ENCODE measurements around the gene ZNF385A.

Gene ZNF385A

DNA sequence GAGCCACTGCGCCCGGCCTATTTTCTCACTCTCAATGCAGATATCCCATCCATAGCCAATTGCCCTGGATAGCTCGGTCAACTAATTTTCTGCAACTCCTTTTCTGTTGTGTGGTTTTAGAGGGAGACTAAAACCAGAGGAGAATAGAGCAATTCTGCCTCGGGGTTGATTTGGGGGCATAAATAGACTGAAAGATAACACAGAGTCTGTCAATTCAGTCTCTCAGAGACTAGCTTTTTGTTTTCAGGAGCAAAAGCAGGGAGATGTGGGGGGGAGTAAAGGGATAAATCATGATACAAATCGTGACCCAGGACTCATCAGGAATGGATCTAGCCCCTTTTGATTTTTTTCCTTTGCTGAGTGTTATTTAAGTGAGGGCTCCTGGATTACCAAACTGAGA is 53.1 kb downstream of the ZNF385A start:
- no peak for ATAC-seq
- TF ChIP-seq TCF4 (CRISPR knock-in tag; IDR thresholded peaks at IDR 0.05; ENCODE audit: borderline replicate concordance), result no peak
- TF ChIP-seq, protein P1, sequence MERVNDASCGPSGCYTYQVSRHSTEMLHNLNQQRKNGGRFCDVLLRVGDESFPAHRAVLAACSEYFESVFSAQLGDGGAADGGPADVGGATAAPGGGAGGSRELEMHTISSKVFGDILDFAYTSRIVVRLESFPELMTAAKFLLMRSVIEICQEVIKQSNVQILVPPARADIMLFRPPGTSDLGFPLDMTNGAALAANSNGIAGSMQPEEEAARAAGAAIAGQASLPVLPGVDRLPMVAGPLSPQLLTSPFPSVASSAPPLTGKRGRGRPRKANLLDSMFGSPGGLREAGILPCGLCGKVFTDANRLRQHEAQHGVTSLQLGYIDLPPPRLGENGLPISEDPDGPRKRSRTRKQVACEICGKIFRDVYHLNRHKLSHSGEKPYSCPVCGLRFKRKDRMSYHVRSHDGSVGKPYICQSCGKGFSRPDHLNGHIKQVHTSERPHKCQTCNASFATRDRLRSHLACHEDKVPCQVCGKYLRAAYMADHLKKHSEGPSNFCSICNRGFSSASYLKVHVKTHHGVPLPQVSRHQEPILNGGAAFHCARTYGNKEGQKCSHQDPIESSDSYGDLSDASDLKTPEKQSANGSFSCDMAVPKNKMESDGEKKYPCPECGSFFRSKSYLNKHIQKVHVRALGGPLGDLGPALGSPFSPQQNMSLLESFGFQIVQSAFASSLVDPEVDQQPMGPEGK (CRISPR knock-in tag; IDR thresholded peaks at IDR 0.05; ENCODE audit: borderline replicate concordance), result no peak
- TF ChIP-seq ESRRG (CRISPR knock-in tag; IDR thresholded peaks at IDR 0.05), result no peak
- no peak for TF ChIP-seq CSDC2 (CRISPR knock-in tag; IDR thresholded peaks at IDR 0.05)
- TF ChIP-seq PPARA (CRISPR knock-in tag; IDR thresholded peaks at IDR 0.05; ENCODE audit: borderline replicate concordance), result no peak
- no peak for TF ChIP-seq RARB (CRISPR knock-in tag; IDR thresholded peaks at IDR 0.05)

DNA sequence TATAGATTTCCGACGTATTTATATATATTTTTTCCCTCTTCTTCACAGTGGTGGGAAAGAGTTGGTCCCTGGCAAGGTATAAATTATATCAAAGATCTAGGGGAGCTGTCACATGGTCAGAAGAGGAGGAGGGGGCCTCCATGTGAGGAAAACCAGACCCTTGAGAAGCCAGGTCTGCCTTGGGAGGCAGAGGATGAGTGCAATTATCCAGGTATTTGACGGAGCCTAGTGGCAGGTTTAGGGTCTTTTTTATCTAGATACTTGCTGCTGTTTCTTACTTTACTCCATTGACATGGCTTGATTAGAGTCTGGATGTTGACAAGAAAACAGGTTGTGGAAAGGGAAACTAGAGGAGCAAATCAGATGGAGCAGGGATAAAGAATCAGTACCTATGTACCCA is 54.1 kb downstream of the ZNF385A start:
- no peak for ATAC-seq
- TF ChIP-seq ZNF565 (CRISPR knock-in tag; conservative IDR thresholded peaks at IDR 0.05; ENCODE audit: low read depth) (no peak), ISL1 (CRISPR knock-in tag; IDR thresholded peaks at IDR 0.05) (no peak)
- TF ChIP-seq, protein P1 (CRISPR knock-in tag; IDR thresholded peaks at IDR 0.05; ENCODE audit: borderline replicate concordance), result no peak
- TF ChIP-seq, protein P2, sequence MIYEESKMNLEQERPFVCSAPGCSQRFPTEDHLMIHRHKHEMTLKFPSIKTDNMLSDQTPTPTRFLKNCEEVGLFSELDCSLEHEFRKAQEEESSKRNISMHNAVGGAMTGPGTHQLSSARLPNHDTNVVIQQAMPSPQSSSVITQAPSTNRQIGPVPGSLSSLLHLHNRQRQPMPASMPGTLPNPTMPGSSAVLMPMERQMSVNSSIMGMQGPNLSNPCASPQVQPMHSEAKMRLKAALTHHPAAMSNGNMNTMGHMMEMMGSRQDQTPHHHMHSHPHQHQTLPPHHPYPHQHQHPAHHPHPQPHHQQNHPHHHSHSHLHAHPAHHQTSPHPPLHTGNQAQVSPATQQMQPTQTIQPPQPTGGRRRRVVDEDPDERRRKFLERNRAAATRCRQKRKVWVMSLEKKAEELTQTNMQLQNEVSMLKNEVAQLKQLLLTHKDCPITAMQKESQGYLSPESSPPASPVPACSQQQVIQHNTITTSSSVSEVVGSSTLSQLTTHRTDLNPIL (CRISPR knock-in tag; IDR thresholded peaks at IDR 0.05; ENCODE audit: low read depth), result no peak

DNA sequence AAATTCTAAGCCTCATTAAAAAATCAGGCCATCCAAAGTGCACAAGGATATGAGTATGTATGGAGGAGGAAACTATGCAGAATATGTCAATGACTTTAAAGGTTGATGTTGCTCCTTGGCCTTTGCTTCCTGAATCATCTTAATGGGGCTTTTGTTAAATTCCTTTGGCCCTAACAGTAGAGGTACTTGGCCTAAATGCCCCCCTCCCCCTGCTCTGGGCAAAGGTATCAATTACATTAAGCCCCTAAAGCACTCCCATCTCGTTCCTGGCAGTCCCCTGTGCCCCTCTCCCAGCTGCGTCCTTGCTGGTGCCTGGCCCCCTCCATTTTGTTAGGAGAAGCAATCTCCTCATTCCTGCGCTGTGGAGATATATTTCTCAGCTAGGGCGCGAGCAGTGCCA is 54.8 kb downstream of the ZNF385A start:
- TF ChIP-seq, protein P3, sequence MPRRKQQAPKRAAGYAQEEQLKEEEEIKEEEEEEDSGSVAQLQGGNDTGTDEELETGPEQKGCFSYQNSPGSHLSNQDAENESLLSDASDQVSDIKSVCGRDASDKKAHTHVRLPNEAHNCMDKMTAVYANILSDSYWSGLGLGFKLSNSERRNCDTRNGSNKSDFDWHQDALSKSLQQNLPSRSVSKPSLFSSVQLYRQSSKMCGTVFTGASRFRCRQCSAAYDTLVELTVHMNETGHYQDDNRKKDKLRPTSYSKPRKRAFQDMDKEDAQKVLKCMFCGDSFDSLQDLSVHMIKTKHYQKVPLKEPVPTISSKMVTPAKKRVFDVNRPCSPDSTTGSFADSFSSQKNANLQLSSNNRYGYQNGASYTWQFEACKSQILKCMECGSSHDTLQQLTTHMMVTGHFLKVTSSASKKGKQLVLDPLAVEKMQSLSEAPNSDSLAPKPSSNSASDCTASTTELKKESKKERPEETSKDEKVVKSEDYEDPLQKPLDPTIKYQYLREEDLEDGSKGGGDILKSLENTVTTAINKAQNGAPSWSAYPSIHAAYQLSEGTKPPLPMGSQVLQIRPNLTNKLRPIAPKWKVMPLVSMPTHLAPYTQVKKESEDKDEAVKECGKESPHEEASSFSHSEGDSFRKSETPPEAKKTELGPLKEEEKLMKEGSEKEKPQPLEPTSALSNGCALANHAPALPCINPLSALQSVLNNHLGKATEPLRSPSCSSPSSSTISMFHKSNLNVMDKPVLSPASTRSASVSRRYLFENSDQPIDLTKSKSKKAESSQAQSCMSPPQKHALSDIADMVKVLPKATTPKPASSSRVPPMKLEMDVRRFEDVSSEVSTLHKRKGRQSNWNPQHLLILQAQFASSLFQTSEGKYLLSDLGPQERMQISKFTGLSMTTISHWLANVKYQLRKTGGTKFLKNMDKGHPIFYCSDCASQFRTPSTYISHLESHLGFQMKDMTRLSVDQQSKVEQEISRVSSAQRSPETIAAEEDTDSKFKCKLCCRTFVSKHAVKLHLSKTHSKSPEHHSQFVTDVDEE (CRISPR knock-in tag; IDR thresholded peaks at IDR 0.05), result no peak
- no peak for TF ChIP-seq OSR1 (CRISPR knock-in tag; IDR thresholded peaks at IDR 0.05)
- no peak for TF ChIP-seq ZNF70 (CRISPR knock-in tag; IDR thresholded peaks at IDR 0.05)
- TF ChIP-seq ARNTL (CRISPR knock-in tag; IDR thresholded peaks at IDR 0.05; ENCODE audit: borderline replicate concordance, low read depth), result no peak
- TF ChIP-seq, protein P4, sequence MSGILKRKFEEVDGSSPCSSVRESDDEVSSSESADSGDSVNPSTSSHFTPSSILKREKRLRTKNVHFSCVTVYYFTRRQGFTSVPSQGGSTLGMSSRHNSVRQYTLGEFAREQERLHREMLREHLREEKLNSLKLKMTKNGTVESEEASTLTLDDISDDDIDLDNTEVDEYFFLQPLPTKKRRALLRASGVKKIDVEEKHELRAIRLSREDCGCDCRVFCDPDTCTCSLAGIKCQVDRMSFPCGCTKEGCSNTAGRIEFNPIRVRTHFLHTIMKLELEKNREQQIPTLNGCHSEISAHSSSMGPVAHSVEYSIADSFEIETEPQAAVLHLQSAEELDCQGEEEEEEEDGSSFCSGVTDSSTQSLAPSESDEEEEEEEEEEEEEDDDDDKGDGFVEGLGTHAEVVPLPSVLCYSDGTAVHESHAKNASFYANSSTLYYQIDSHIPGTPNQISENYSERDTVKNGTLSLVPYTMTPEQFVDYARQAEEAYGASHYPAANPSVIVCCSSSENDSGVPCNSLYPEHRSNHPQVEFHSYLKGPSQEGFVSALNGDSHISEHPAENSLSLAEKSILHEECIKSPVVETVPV (CRISPR knock-in tag; IDR thresholded peaks at IDR 0.05), result no peak
- no peak for TF ChIP-seq ESRRG (CRISPR knock-in tag; IDR thresholded peaks at IDR 0.05)
- TF ChIP-seq, protein P1 (CRISPR knock-in tag; IDR thresholded peaks at IDR 0.05; ENCODE audit: borderline replicate concordance), result no peak
- no peak for TF ChIP-seq PPARA (CRISPR knock-in tag; IDR thresholded peaks at IDR 0.05; ENCODE audit: borderline replicate concordance)
- TF ChIP-seq CSDC2 (CRISPR knock-in tag; IDR thresholded peaks at IDR 0.05), result no peak
- TF ChIP-seq RARB (CRISPR knock-in tag; IDR thresholded peaks at IDR 0.05), result no peak
- no peak for TF ChIP-seq ZFP3 (CRISPR knock-in tag; IDR thresholded peaks at IDR 0.05)
- no peak for TF ChIP-seq ZNF565 (CRISPR knock-in tag; conservative IDR thresholded peaks at IDR 0.05; ENCODE audit: low read depth)
- TF ChIP-seq ISL1 (CRISPR knock-in tag; IDR thresholded peaks at IDR 0.05), result no peak
- no peak for TF ChIP-seq TOX (CRISPR knock-in tag; IDR thresholded peaks at IDR 0.05; ENCODE audit: borderline replicate concordance)
- TF ChIP-seq SNAI2 (CRISPR knock-in tag; IDR thresholded peaks at IDR 0.05), result no peak
- no peak for TF ChIP-seq GLIS3 (CRISPR knock-in tag; IDR thresholded peaks at IDR 0.05)
- TF ChIP-seq ZNF8 (CRISPR knock-in tag; IDR thresholded peaks at IDR 0.05), result no peak
- TF ChIP-seq, protein P5, sequence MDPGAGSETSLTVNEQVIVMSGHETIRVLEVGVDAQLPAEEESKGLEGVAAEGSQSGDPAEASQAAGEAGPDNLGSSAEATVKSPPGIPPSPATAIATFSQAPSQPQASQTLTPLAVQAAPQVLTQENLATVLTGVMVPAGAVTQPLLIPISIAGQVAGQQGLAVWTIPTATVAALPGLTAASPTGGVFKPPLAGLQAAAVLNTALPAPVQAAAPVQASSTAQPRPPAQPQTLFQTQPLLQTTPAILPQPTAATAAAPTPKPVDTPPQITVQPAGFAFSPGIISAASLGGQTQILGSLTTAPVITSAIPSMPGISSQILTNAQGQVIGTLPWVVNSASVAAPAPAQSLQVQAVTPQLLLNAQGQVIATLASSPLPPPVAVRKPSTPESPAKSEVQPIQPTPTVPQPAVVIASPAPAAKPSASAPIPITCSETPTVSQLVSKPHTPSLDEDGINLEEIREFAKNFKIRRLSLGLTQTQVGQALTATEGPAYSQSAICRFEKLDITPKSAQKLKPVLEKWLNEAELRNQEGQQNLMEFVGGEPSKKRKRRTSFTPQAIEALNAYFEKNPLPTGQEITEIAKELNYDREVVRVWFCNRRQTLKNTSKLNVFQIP (CRISPR knock-in tag; IDR thresholded peaks at IDR 0.05; ENCODE audit: borderline replicate concordance, low read depth), result no peak
- no peak for TF ChIP-seq ZFP30 (CRISPR knock-in tag; IDR thresholded peaks at IDR 0.05)
- TF ChIP-seq TCF4 (CRISPR knock-in tag; IDR thresholded peaks at IDR 0.05; ENCODE audit: borderline replicate concordance), result no peak
- ATAC-seq, result no peak

Measured in SK-N-SH treated with all-trans-retinoic acid at 6 μM for 48 hours (cell line).